Fibroblast of lung (primary cell): ENCODE measurements around the gene OLFML3.

Experiments
- EZH2 ChIP-seq: IDR thresholded peaks from 2 replicates; pipeline ENCODE4 v1.5.1; 2012; ENCODE audit warnings: low read length, control low read depth, mild to moderate bottlenecking; ENCODE audit errors: missing control alignments
- TF ChIP-seq, protein P1 (sequence below), 2 donors: IDR thresholded peaks in 1 of 2; conservative IDR thresholded peaks in 1 of 2; 1 replicate in 1 of 2; 2 replicates in 1 of 2; pipeline ENCODE4 v1.5.1; 2011 to 2012; ENCODE audit warnings: low read length in 2 of 2, control low read depth in 1 of 2, inconsistent platforms in 1 of 2, low read depth in 1 of 2, mild to moderate bottlenecking in 1 of 2

DNA sequence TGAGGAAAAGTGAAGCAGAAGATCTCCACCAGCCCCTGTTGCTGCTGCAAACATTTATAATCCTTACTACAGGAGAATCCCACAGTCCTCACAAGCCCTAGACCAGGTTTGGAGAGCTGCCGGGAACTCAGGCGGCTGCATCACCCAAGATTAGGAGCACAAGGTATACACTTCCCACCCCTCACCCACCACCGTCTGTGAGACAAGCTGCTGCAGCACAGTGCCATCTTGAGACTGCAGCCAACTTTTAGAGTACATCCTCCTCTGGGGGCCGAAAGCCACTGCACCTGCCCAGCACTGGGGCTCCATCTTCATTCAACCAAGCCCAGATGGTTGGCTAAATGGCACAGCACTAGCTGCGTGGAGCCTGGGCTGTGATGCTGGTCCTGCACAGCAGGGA, 13.8 kb downstream of the OLFML3 start:
- TF ChIP-seq EZH2, result no peak
- TF ChIP-seq, protein P1, sequence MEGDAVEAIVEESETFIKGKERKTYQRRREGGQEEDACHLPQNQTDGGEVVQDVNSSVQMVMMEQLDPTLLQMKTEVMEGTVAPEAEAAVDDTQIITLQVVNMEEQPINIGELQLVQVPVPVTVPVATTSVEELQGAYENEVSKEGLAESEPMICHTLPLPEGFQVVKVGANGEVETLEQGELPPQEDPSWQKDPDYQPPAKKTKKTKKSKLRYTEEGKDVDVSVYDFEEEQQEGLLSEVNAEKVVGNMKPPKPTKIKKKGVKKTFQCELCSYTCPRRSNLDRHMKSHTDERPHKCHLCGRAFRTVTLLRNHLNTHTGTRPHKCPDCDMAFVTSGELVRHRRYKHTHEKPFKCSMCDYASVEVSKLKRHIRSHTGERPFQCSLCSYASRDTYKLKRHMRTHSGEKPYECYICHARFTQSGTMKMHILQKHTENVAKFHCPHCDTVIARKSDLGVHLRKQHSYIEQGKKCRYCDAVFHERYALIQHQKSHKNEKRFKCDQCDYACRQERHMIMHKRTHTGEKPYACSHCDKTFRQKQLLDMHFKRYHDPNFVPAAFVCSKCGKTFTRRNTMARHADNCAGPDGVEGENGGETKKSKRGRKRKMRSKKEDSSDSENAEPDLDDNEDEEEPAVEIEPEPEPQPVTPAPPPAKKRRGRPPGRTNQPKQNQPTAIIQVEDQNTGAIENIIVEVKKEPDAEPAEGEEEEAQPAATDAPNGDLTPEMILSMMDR (conservative IDR thresholded peaks at IDR 0.05 in 1 of 2, IDR thresholded peaks at IDR 0.05 in 1 of 2; ENCODE audit: low read depth in 1 of 2, low read length in 2 of 2), result no peak
